Heart left ventricle (tissue), 13 donors: Measurements from ENCODE around the gene FOLR2.

Source experiments
- POLR2A ChIP-seq, 2 donors: fragments of 450-650 bp; IDR thresholded peaks; one replicate each; pipeline ENCODE4 v1.6.1; 2017; ENCODE audit warnings: antibody characterized with exemption in 2 of 2, mild to moderate bottlenecking in 2 of 2, moderate library complexity in 2 of 2
- TF ChIP-seq, protein P1 (sequence below), 12 donors: fragments of 200-600 bp; sonication (generic) in 4 of 12; IDR thresholded peaks; one replicate each; pipeline versions ENCODE4 v1.5.0 to v1.8.0; 2018 to 2022; ENCODE audit warnings: antibody characterized with exemption in 12 of 12, mild to moderate bottlenecking in 5 of 12
- donor health status: ischemic (EF 13 %, LVEDD 7.1; RV severe dilation, severe dysfunction).
- donor health status: DM: no; HTN: yes; CAD: no.
- donor health status: DM: no; HTN: no; CAD: no.
- donor health status: ischemic (EF 25% LVEDD 6.9; RV normal size, moderate dysfunction).
- donor health status: ischemic (EF 25% LVEDD 5.7; RV mildly dilated, moderate dysfunction).
- donor health status: ischemic (EF 35%, LVEDD 5.7; RV mildly dilated, moderate dysfunction).
- donor health status: nonischemic (EF 11% LVEDD 7.7; RV severe dilation, severe dysfunction).
- donor health status: DM: yes; HTN: yes; CAD: no.
- donor health status: PGD.
- donor health status: ischemic (EF 29% LVEDD 5.4; RV normal size, mild dysfunction).
- donor health status: nonischemic (EF 23%, LVEDD 6.1; RV moderate dilation, normal function).

DNA sequence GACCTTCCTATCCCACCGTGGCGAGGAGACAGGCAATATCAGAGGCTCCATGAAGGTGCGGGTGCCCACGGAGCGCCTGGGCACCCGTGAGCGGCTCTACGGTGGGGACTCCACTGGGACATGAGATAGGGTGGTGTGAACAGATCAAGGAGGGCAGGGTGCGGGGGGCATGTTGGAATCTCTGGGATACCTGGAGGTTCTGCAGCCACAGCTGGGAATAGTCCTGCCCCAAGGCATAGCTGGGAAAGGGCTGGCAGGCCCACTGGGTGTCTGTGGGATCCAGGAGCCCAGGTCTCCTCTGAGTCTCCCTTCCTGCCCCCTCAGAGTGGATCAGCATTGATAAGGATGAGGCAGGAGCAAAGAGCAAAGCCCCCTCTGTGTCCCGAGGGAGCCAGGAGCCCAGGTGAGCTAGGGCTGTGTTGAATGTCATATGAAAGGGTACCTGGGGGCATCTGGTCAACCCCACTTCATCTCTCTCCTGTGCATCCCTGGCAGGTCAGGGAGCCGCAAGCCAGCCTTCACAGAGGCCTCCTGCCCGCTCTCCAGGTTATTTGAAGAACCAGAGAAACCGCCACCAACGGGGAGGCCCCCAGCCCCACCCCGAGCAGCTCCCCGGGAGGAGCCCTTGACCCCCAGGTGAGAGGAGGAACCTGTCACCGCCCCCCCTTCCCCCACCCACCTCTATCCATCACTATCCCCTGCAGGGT, 18.9 kb downstream of the FOLR2 start:
- TF ChIP-seq POLR2A (IDR thresholded peaks at IDR 0.05): no peak
- TF ChIP-seq, protein P1, sequence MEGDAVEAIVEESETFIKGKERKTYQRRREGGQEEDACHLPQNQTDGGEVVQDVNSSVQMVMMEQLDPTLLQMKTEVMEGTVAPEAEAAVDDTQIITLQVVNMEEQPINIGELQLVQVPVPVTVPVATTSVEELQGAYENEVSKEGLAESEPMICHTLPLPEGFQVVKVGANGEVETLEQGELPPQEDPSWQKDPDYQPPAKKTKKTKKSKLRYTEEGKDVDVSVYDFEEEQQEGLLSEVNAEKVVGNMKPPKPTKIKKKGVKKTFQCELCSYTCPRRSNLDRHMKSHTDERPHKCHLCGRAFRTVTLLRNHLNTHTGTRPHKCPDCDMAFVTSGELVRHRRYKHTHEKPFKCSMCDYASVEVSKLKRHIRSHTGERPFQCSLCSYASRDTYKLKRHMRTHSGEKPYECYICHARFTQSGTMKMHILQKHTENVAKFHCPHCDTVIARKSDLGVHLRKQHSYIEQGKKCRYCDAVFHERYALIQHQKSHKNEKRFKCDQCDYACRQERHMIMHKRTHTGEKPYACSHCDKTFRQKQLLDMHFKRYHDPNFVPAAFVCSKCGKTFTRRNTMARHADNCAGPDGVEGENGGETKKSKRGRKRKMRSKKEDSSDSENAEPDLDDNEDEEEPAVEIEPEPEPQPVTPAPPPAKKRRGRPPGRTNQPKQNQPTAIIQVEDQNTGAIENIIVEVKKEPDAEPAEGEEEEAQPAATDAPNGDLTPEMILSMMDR (IDR thresholded peaks at IDR 0.05): no peak
